G401.6 (cell line): Measurements from ENCODE around the gene PEAK1.
"Not testable (repeated sequence)": the region's sequence is repeated elsewhere in the genome, so short reads cannot be mapped to it uniquely, and the experiment has no call there.

Experiments used
- FAIRE-seq: peaks from 2 replicates; lab custom pipeline; 2012; peaks lifted over from hg19 to GRCh38; lab: Jason Lieb, UNC

Gene PEAK1

DNA sequence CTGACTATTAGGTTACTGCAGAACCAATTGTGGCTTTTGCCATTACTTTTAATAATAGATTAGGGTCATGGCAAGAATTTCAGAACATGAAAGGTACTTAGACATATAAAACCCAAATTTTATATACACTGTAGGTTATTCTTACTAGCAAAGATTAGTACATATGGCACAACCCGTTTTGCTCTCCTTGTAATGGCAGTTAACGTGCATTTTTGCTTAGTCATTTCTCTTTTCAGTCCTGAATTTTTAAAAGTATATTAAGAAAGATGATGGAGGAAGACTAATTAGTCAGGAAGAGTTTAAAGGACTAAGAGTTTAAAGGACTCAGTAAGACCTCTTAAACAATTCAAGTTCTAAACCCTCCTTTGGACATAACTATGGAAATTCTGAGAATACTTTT, 114.0 kb downstream of the PEAK1 start:
- FAIRE-seq, result no peak

DNA sequence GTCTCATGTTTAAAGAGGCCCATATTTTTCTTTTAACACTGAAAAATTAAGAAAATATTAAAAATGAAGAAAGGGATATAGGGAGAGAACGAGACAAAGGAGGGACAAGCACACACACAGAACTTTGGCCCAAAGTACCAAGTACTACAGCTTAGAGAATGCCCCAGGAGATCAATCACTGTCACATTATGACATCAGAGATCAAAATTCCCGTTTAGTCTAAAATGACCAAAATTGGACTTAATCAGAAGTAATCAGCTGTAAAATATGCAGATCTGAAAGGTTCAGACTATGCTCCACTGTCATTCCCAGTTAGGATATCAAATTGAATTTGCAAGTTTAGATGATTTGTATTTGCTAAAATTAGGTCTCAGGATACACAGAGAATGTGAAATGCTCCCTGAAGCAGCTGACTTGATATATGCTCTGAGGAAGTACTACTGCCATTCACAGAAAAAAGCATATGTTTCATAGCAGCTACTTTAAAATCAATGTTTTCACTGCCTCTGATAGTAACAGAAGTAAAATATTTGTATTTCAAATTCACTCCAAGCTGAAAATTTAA, 123.0 kb downstream of the PEAK1 start:
- no peak for FAIRE-seq

DNA sequence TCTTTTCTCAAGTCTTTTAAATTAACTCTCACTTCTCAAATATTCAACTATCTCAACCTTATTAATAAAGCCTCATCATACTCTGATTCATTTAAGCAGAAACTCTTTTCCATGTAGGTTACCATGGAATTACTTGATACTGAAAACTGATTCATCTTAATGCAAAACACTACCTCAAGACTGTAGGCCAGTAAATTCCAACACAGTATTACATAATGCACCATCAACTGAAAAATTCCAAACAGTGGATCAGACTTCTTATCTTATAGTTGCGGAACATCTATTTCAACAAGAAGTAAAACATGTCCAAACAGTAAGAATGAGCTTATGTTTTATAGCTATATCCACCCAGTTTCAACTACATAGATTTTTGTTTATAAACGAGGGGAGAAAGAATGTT, 124.5 kb downstream of the PEAK1 start:
- no peak for FAIRE-seq

DNA sequence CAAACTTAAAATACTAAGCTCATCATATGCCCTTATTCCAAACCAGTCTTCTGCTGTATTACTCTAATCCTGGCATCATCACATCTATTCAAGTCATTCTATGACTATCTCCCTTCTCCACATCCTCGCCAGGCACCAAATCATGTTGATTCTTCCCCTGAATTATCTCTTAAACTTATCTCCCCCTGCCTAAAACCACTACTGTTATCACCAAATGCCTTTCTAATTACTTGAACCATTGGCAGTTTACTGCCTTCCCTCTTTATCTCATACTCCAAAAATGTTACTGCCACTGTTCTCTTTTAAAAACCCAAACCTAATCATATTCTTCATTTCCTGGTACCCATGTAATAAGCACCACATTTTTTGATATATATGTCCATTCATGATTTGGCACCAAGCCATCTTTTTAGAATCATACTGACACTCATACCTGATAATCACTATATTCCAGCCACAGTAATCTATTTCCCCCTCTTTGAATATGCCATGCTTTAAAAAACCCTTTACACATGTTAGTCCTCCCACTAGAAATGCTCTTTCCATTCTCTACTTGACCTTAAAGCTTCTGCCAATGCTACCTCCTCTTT, 126.8 kb downstream of the PEAK1 start:
- FAIRE-seq, result no peak

DNA sequence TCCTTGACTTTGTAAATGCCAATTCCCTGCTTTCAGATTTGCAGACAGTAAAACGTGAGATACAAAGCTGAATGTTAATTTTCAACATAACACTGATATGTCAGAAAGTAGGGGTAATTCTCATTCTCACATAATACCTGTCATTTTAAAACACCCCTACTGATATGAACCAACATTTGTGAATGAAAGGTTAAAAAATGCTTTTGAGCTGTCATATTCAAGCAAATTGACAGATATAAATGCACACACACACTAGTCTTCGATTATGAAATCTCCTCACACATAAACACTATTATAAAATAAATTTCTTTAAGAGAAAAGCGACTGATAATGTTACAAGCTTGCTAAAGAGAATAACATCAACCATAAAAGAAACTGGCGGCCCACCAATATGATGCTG, 128.8 kb downstream of the PEAK1 start:
- FAIRE-seq, result no peak

DNA sequence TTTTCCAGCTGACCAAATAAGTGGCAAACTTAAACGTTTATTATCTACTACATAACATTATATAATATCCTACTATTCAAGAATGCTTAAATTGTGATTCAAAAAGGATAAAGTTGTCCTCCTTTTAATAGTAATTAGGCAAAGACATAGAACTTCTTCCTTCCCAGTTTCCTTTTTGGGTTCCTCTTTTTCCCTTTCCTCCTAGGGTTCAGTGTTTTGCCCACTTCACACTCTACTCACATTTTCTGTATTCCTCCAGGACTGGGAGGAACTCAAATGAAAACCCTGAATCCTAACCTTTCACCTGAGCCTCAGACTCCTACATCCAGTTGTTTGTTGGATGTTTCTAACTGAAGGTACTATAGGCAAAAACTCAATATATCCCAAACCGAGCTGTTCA, 132.5 kb downstream of the PEAK1 start:
- FAIRE-seq, result no peak

DNA sequence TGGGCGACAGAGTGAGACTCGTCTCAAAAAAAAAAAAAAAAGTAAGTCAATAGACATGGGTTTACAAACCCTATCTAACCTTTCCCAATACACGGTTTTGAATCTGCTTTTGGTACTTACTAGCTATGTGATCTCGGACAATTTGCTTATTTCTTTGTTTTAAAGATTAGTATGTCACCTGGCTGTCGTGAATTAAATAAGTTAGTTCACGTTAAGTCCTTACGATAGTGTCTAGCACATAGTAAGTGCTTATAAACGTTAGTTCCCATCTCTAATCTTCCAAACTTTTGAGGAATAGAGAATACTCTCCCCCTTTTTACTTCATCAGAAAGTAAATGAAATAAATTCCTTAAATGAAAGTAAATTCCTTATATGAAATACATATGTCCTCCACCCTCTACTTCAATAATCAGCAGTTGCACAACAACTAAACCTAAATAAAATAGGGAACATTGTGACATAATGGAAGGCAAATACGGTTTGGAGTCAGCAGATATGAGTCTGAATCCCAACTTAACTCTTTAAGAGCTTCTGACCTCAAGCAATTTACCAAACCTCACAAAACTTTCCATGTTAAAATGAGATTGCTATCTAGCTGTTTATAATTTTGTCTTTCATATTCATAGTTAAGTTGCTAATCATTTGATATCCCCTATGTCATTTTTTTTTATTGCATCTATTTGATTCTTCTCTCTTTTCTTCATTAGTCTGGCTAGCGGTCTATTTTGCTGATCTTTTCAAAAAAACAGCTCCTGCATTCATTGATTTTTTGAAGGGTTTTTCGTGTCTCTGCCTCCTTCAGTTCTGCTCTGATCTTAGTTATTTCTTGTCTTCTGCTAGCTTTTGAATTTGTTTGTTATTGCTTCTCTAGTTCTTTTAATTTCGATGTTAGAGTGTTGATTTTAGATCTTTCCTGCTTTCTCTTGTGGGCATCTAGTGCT, 134.6 kb downstream of the PEAK1 start:
- no peak for FAIRE-seq

DNA sequence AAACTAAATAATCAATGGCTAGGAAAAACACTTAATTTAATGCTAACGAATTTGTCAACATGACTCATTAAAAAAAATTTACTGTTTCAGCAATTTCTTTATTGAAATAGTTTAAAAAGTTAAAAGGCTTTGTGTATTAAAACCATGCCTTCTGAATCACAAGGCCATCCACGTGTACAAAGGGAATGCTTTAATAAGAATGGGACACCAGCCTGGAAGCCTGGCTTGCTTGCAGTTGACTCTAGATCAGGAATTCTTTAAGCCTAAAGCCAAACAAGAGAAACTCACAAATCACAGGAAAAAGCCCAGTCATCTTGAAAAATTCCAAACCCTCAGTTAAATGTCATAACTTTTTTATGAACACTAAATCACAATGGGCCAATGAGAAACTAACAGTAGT, 137.6 kb downstream of the PEAK1 start:
- FAIRE-seq, result no peak

DNA sequence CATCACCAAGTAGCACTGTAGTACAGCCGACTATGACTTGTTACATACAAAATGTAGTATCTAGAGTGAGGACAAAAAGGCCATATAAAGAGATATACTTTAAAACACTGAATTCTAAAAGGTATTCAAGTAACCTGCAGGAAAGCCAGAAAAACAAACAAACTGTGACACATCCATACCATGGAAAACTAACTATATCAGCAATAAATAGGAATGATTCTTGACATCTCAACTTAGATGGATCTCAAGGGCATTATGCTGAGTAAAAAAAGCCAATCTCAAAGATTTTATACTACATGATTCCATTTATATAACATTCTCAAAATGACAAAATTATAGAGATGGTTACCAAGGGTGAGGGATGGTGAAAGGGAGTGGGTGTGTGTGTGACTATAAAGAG, 143.0 kb downstream of the PEAK1 start:
- FAIRE-seq, result no peak

DNA sequence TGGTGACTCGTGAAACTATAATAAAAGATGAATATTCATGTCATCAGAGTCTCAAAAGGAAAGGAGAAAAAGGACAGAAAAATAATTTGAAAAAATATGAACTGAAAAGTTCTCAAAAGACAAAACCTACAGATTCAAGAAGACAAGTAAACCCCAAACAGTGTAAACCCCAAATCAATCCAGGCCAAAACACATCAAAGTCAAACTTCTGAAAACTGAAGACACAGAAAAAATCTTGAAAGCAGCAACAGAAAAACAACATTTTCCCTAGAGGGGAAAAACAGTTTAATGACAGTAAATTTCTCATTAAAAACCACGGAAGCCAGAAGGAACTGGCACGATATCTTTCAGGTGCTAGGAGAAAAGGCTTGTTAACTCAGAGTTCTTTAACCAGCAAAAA, 143.8 kb downstream of the PEAK1 start:
- FAIRE-seq, result no peak

DNA sequence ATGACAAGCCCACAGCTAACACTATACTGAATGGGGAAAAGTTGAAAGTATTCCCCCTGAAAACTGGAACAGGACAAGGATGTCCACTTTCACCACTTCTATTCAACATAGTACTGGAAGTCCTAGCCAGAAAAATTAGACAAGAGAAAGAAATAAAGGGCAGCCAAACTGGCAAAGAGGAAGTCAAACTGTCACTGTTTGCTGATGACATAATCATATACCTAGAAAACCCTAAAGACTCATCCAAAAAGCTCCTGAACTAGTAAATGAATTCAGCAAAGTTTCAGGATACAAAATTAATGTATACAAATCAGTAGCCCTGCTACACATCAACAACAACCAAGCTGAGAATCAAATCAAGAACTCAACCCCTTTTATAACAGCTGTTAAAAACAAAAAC, 146.8 kb downstream of the PEAK1 start:
- FAIRE-seq, result not testable (repeated sequence)

DNA sequence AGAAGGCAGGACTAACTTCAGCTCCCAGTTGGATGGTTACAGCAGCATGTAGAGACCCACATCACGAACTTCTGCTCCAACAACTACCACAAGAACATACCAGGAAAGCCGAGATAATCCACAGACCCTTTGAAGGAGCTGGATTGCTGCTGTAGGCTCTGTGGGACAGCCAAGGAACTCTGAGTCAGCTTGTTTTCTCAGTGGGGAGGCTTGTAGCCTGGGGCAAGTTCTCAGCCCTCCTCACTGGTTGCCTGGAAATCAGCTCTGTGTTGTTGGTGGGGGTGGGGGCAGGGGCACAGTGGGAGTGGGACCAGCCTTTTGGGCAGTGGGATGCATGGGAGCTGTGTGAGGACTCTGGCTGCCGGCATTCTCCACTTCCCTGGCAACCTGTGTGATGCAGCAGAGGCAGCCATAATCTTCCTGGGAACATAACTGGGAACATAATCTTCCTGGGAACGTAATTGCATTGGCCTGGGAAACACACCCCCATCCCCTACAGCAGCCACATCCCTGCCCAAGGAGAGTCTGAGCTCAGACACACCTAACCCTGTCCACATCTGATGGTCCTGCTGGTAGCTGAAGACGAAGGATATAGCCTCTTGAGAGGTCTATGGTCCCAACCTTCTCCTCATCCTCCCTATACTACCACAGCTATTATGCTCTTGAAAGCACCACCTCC, 153.1 kb downstream of the PEAK1 start:
- FAIRE-seq, result no peak

DNA sequence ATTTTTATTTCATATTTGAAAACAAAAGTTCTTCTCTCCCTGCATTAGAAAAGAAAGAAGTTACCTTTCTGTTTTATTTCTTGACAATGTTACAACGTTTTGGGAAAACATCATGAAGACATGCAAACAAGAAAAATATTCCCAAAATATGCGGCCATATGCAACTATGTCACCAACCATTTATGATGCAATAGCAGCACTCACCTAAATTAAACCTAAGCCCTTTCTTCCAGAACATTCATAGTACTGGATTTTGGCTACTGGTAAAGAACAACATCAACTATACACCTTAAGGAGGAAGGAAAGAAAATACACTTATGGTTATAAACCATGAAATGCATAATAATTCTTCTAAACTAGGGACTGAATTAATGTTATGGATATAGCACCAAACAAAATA, 164.5 kb downstream of the PEAK1 start:
- FAIRE-seq, result no peak

DNA sequence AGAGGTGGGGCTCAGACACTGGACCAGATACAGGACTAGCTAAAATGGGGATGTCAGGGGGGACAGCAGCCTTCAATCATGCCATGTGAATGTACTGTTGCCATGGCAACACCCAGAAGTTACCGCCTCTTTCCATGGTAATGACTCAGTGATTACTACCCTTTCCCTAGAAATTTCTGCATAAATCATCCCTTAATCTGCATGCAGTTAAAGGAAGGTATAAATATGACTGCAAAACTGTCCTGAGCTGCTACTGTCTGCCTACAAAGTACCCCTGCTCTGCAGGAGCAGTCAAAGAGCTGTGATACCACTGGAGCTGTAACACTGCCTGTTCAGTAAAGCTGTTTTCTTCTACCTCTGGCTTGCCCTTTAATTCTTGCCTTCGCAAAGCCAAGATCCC, 168.2 kb downstream of the PEAK1 start:
- FAIRE-seq, result no peak

DNA sequence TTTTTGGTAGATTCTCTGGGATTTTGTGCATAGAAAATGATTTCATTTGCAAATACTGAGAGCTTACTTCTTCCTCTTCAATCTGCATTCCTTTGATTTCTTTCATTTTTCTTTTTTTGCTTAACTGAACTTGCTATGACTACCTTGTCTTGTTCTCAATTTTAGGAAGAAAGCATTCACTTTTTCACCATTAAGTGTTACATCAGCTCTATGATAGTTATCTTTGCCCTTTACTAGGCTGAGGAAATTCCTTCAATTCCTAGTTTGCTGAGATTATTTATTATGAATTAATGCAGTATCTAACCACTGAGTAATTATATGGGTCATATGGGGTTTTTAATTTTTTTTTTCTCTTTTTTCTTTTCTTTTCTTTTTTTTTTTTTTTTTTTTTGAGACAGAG, 172.8 kb downstream of the PEAK1 start:
- FAIRE-seq, result no peak

DNA sequence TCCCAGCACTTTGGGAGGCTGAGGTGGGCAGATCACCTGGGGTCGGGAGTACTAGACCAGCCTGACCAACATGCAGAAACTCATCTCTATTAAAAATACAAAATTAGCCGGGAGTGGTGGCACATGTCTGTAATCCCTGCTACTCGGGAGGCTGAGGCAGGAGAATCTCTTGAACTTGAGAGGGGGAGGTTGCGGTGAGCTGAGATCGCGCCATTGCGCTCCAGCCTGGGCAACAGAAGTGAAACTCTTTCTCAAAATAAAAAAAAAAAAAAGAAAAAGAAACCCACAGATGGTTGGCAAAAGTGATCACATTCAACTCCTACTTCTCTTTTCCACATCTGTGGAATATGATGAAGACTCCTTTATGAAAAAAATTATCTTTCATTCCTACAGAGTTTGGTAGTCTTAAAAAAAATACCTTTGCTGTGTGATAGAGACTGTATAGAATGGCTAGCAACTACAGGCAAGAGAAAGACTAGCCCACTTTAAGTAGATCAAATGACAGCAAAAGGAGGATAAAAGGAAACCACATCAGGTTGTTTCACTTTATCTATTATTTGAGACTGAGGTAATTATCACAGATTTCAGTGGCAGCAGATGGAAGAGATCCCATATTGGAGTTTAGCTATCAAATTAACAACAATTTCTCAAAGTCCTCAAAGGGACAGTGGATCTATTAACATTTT, 176.0 kb downstream of the PEAK1 start:
- FAIRE-seq, result no peak

DNA sequence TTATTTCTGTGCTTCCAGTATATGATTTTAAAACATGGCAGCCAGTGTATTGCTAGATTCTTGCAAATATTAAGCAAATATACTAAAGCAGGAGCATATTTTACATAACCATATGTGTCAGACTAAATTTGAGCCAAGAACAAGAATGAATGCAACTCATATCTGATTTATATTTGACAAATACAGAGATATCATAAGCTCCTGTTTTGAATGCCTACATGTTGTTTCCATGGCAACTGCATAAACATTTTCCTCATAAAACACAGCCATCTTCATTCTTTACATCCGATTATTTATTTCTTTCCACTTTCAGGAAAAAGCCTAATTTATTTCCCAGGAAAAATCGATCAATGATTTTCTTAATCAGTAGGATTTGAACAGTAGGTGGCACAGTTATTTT, 176.8 kb downstream of the PEAK1 start:
- no peak for FAIRE-seq

DNA sequence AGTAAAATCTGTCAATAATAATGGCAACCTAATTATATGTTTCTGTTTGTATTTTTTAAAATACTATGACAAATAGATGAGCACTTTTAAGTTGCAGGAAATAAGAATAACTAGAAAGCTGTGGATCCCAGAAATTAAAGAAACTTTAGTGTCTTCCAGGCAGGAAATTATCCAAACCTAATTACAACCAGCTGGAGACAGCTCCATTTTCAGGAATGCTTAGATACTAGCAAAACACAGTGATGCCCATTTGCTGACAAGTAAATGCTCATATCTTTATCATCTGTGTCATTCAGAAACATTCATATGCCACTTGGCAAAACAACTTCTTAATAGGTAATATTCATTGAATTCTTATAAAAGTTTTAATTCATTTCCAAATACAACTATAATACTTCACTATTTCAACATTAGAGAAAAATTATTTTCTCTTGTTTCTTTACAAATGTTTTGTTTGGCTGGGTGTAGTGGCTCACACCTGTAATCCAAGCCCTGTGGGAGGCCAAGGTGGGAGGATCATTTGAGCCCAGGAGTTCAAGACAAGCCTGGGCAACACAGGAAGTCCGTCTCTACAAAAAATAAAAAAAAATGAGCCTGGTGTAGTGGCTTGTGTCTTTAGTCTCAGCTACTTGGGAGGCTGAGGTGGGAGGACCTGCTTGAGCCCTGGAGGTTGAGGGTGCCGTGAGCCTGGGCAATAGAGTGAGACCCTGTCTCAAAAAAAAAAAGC, 179.9 kb downstream of the PEAK1 start:
- FAIRE-seq, result no peak

DNA sequence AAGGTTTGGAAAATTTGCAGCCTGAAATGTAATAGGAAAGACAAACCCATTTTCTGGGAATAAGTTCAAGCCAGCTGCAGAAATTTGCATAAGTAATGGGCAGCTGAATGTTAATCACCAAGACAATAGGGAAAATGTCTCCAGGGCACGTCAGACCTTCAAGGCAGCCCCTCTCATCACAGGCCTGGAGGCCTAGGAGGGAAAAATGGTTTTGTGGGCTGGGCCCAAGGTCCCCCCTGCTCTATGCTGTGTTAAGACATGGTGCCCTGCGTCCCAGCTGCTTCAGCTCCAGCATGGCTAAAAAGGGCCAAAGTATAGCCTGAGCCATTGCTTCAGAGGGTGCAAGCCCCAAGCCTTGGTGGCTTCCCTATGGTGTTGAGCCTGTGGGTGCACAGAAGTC, 184.3 kb downstream of the PEAK1 start:
- FAIRE-seq, result no peak

DNA sequence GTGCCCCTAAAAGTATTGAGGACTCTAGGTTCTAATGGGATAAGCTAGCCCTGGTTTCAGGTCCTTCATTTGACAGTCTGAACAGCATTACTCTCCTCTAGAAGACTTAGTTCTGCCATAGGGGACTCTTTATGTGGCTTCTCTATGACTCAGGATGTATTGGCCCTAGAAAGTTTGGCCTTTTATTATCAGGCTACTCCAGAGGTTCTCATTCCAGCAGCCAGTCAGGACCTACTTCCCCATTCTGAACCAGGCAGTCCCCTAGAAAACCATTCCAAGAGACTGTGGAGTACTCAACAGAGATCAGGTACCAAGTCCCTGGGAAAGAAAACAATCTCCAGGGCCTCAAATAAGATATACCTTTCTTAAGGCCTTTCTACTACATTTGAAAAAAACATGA, 191.1 kb downstream of the PEAK1 start:
- no peak for FAIRE-seq

DNA sequence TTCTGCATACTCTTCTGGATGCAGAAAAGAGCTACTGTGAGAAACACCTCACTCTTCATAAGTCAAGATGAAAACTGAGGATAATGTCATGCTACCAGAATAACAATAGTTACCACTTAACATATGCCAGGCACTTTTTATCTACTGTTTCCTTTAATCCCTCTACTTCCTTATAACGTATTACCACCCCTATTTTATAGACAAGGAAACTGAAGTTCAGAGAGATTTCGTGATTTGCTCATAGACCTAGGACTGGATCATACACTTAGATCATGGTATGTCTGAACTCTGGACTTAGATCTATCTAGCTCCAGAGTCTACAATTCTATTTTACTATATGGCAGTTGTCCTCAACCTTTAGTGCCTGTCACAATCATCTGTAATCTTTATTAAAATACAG, 193.3 kb downstream of the PEAK1 start:
- FAIRE-seq, result no peak

DNA sequence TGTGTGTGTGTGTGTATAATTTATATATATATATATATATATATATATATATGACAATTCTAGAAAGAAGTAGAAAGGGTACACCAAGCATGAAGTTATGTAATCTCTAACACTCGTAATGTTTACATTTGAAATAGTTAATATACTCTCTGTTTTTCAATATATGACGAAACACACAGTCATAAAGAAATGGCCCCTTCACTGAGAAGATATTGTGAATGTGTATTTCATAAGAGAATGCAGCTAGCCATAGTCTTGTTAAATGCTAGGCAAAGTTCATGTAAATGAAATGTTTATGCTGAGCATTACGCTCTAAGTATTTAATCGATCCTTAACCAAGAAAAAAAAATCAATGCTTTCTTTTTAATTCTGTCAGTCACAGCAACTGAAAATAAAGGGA, 194.3 kb downstream of the PEAK1 start:
- FAIRE-seq, result no peak
